Measurements from ENCODE around the gene PKM.

PKM gene

DNA sequence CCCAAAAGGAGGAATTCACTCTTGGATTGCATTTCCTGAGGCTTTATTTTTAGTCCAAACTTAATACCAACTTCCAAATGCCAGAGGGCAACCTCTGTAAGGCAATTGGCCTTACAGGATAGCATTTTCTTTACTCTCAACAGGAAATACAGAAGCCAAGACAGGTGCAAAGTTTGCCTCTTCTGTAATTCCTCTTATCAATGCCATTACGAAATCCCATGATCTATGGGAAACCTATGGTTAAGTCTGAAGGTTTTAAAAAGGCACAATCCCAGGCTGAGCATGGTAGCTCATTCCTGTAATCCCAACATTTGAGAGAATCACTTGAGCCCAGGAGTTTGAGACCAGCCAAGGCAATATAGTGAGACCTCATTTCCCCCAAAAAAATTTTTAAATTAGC lies 14.9 kb downstream of the PKM start:
- DNase-seq, result no peak
- H3K9me3 ChIP-seq, result no peaks in the 10 kb centered on the region
- no peaks in the 10 kb centered on the region for H3K27me3 ChIP-seq
- H3K27ac ChIP-seq, result no peak overlapping the region
- H3K36me3 ChIP-seq, result peaks cover 75 to 87% (median 75%) of the 10 kb centered on the region in 3 donors
- TF ChIP-seq, protein P1, sequence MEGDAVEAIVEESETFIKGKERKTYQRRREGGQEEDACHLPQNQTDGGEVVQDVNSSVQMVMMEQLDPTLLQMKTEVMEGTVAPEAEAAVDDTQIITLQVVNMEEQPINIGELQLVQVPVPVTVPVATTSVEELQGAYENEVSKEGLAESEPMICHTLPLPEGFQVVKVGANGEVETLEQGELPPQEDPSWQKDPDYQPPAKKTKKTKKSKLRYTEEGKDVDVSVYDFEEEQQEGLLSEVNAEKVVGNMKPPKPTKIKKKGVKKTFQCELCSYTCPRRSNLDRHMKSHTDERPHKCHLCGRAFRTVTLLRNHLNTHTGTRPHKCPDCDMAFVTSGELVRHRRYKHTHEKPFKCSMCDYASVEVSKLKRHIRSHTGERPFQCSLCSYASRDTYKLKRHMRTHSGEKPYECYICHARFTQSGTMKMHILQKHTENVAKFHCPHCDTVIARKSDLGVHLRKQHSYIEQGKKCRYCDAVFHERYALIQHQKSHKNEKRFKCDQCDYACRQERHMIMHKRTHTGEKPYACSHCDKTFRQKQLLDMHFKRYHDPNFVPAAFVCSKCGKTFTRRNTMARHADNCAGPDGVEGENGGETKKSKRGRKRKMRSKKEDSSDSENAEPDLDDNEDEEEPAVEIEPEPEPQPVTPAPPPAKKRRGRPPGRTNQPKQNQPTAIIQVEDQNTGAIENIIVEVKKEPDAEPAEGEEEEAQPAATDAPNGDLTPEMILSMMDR (IDR thresholded peaks at IDR 0.05), result no peak
- intact Hi-C loops (cut with DNase I; ENCODE audit: low total_unique reads), result no loop called here
- no peaks in the 10 kb centered on the region for H3K4me1 ChIP-seq
- no peak overlapping the region for H3K4me3 ChIP-seq

DNA sequence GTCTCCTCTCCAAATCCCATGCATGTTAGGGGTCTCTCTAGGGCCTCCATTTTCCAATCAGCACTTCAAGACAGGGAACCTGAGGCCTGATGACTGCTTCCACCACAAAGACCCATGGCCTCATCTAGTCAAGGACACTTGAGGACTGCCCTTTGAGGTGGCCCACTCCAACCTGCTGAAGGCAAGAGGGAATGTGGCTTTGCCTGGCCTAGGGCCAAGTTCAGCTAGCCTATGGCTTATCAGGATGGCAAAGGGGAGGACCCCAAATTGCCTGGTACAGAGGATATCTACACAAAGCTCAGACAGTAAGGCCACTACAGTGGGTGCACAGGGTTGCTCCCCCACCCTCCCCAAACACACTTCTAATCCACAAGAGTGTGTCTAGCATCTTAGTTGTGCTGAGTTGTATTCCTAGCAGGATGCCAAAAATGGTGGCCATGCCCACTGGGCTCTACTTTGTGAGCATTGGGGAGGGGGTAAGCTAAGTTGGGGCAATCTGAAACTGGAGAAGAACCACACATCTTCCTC lies 23.4 kb downstream of the PKM start:
- intact Hi-C loops (cut with DNase I; ENCODE audit: low total_unique reads), result no loop called here
- Histone ChIP-seq H3K4me1 (peaks cover 0 to 19% (median 10%) of the 10 kb centered on the region in 4 donors), H3K9me3 (no peaks in the 10 kb centered on the region), H3K27ac (no peak overlapping the region), H3K4me3 (no peak overlapping the region), H3K36me3 (peaks cover 93 to 100% (median 98%) of the 10 kb centered on the region in 3 donors), H3K27me3 (no peaks in the 10 kb centered on the region)
- DNase-seq, result peak in 1 of 2 donors; percentile 41
- TF ChIP-seq, protein P1 (IDR thresholded peaks at IDR 0.05), result no peak

DNA sequence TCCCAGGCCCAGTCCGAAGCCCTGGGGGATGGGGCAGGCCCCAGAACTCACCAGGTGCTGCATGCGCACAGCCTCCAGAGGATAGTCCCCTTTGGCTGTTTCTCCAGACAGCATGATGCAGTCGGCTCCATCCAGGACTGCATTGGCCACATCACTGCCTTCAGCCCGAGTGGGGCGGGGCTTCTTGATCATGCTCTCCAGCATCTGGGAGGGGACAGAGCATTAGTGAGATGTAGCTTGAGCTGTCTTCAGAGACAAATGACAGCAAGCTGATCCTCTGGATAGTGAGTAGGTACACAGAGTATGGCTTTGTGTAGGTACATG lies 24.4 kb downstream of the PKM start:
- no peaks in the 10 kb centered on the region for H3K9me3 ChIP-seq
- peaks cover 93 to 100% (median 98%) of the 10 kb centered on the region in 3 donors for H3K36me3 ChIP-seq
- H3K27ac ChIP-seq, result no peak overlapping the region
- DNase-seq, result peak in 1 of 2 donors; percentile 58
- intact Hi-C loops (cut with DNase I; ENCODE audit: low total_unique reads), result no loop called here
- TF ChIP-seq, protein P1 (IDR thresholded peaks at IDR 0.05), result no peak
- no peaks in the 10 kb centered on the region for H3K27me3 ChIP-seq
- peaks cover 0 to 19% (median 10%) of the 10 kb centered on the region in 4 donors for H3K4me1 ChIP-seq
- no peak overlapping the region for H3K4me3 ChIP-seq

DNA sequence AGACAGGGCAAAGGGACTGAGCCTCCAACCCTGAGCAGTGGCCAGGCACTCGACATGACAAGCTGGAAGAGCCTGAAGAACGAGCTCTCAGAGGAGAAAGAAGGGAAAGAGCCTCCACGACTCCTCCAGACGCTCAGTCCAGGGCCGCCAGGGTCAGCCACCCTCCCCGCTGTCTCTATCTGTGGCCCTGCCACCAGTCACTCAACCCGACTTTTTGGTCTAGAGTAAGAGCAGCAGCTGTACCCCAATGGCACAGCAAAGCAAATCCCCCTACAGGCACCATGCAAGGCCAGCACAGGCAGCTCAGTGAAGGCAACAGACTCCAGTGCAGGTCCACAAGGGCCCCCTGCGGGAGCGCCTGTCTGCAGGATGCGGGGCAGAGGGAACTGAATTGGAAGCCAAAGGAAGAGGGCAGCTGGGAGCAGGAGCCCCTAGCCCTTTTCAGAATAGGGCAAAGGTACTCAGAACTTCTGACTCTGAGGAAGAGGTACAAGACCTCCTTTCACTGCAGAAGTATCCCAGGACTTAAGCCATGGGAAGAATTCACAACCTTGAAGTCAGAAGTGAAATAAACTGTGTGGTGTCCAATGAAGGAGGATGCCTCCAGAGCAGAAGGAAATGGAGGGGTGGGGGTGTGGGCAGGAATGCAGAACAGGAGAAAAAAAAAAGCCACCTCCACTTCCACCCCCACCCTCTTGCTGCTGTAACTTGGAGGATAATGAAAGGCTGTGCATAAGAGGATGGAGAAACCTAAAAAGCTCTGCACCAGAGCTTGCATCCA lies 24.9 kb downstream of the PKM start:
- Histone ChIP-seq H3K27ac (no peak overlapping the region), H3K27me3 (no peaks in the 10 kb centered on the region), H3K36me3 (peaks cover 91 to 100% (median 98%) of the 10 kb centered on the region in 3 donors), H3K4me3 (no peak overlapping the region), H3K4me1 (peaks cover 0 to 19% (median 10%) of the 10 kb centered on the region in 4 donors), H3K9me3 (no peaks in the 10 kb centered on the region)
- TF ChIP-seq, protein P1 (IDR thresholded peaks at IDR 0.05), result no peak
- DNase-seq, result no peak
- intact Hi-C loops (cut with DNase I; ENCODE audit: low total_unique reads), result no loop called here

DNA sequence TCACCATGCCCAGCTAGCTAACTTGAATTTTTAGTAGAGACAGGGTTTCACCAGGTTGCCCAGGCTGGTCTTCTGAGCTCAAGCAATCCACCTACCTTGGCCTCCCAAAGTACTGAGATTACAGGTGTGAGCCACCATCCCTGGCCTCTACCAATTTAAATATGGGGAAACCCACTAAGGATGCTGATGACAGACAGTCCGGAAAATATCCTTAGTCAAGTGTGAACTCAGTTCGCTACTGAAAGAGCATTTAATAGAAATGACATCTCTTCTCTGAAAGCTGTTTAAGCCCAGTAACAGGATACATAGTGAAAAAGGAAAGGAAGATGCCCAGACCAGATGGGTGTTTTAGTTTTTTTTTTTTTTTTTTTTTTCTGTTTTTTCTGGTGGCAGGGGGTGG lies 25.7 kb downstream of the PKM start:
- intact Hi-C loops (cut with DNase I; ENCODE audit: low total_unique reads), result no loop called here
- TF ChIP-seq, protein P1 (IDR thresholded peaks at IDR 0.05), result no peak
- Histone ChIP-seq H3K9me3 (no peaks in the 10 kb centered on the region), H3K36me3 (peaks cover 91 to 100% (median 95%) of the 10 kb centered on the region in 3 donors), H3K27me3 (no peaks in the 10 kb centered on the region), H3K27ac (no peak overlapping the region), H3K4me1 (peaks cover 0 to 19% (median 10%) of the 10 kb centered on the region in 4 donors), H3K4me3 (no peak overlapping the region)
- no peak for DNase-seq
